Fibroblast of the aortic adventitia (primary cell): ENCODE data around the gene C1orf210. TPM values are rescaled to one million over a fixed set of nuclear protein-coding genes. Genes with fewer than 3 reads are reported as not detected.

Source experiments
- DNase-seq: peaks from one replicate; pipeline ENCODE4 v3.0.0-alpha.2; 2010; ENCODE audit warnings: low read depth
- H3K4me3 ChIP-seq: 2 replicates; pipeline ENCODE4 v1.5.1; 2011; ENCODE audit warnings: low read depth, mild to moderate bottlenecking, control low read depth, low read length, moderate library complexity
- CTCF ChIP-seq: IDR thresholded peaks from 2 replicates; pipeline ENCODE4 v1.5.1; 2011; ENCODE audit warnings: mild to moderate bottlenecking, low read length, control low read depth, inconsistent platforms; ENCODE audit not compliant: insufficient read depth
- total RNA-seq: library from RNA; depleted of rRNA; stranded (reverse); fragments of >200 nt; gene quantifications from 2 replicates; pipeline ENCODE4 v1.2.3, GENCODE V29; 2012; ENCODE audit warnings: low replicate concordance

Gene C1orf210
- total RNA-seq, 1 donor = not detected

GRCh38 chr1:43293896-43294760 is 8.7 kb upstream of the C1orf210 start:
- H3K4me3 ChIP-seq = no peak overlapping the region
- DNase-seq = peak; percentile 53
- no peak for TF ChIP-seq CTCF

- TF ChIP-seq CTCF = no peak
- DNase-seq = no peak
- no peak overlapping the region for H3K4me3 ChIP-seq
Observed at GRCh38 chr1:43293176-43293575, 7.8 kb upstream of the C1orf210 start.

- TF ChIP-seq CTCF = no peak
- no peak for DNase-seq
- no peak overlapping the region for H3K4me3 ChIP-seq
Observed at GRCh38 chr1:43292679-43293078, 7.3 kb upstream of the C1orf210 start.

GRCh38 chr1:43292216-43292615 is 6.8 kb upstream of the C1orf210 start:
- no peak overlapping the region for H3K4me3 ChIP-seq
- no peak for TF ChIP-seq CTCF
- no peak for DNase-seq

GRCh38 chr1:43288785-43289706 is 3.7 kb upstream of the C1orf210 start:
- TF ChIP-seq CTCF = no peak
- no peak overlapping the region for H3K4me3 ChIP-seq
- DNase-seq = no peak

GRCh38 chr1:43288058-43288784 is 2.8 kb upstream of the C1orf210 start:
- no peak for DNase-seq

More at GRCh38 chr1:43288058-43288784, 2.8 kb upstream of the C1orf210 start:
- TF ChIP-seq CTCF = no peak
- no peak overlapping the region for H3K4me3 ChIP-seq
